Skin of body (tissue), 2 donors: ENCODE results near the gene SYF2. TPM values are rescaled to one million over a fixed set of nuclear protein-coding genes. Genes with fewer than 3 reads are reported as not detected.
"Not testable (repeated sequence)": the region's sequence is repeated elsewhere in the genome, so short reads cannot be mapped to it uniquely, and the experiment has no call there.

ENCODE experiments used
- DNase-seq: peaks from one replicate; lab custom pipeline; 2025; lab: John Stamatoyannopoulos, UW
- total RNA-seq: library from RNA; depleted of rRNA; stranded (reverse); fragments of >200 nt; gene quantifications from one replicate; pipeline ENCODE4 v1.2.3, GENCODE V29; 2014

SYF2 gene
- total RNA-seq, 1 donor from 2014 or later: 36.5 TPM

GRCh38 chr1:25246600-25247023, 14.3 kb upstream of the SYF2 start:
- DNase-seq: no peak

GRCh38 chr1:25245809-25246599, 13.7 kb upstream of the SYF2 start:
- DNase-seq: no peak

- DNase-seq: no peak
Measured at GRCh38 chr1:25245393-25245792, 13.1 kb upstream of the SYF2 start.

- DNase-seq: no peak
Measured at GRCh38 chr1:25243907-25244306, 11.6 kb upstream of the SYF2 start.

- peak; percentile 86 for DNase-seq
Measured at GRCh38 chr1:25239681-25240541, 7.6 kb upstream of the SYF2 start.

- DNase-seq: no peak
Measured at GRCh38 chr1:25238046-25238445, 5.7 kb upstream of the SYF2 start.

GRCh38 chr1:25236261-25236660, 4.0 kb upstream of the SYF2 start:
- not testable (repeated sequence) for DNase-seq

- DNase-seq: not testable (repeated sequence)
Measured at GRCh38 chr1:25235411-25235810, 3.1 kb upstream of the SYF2 start.

GRCh38 chr1:25232866-25233784, 823 bp upstream of the SYF2 start:
- DNase-seq: peak; percentile 44

GRCh38 chr1:25223471-25223870, 8.8 kb downstream of the SYF2 start:
- no peak for DNase-seq

- no peak for DNase-seq
Measured at GRCh38 chr1:25222606-25223005, 9.7 kb downstream of the SYF2 start.

GRCh38 chr1:25220666-25221065, 11.6 kb downstream of the SYF2 start:
- DNase-seq: no peak

- no peak for DNase-seq
Measured at GRCh38 chr1:25219661-25220251, 12.5 kb downstream of the SYF2 start.

- DNase-seq: peak; percentile 43
Measured at GRCh38 chr1:25217598-25218232, 14.6 kb downstream of the SYF2 start.

- no peak for DNase-seq
Measured at GRCh38 chr1:25217015-25217414, 15.3 kb downstream of the SYF2 start.

- DNase-seq: no peak
Measured at GRCh38 chr1:25216123-25216522, 16.2 kb downstream of the SYF2 start.

GRCh38 chr1:25212725-25213124, 19.6 kb downstream of the SYF2 start:
- DNase-seq: no peak

GRCh38 chr1:25210728-25211127, 21.6 kb downstream of the SYF2 start:
- DNase-seq: no peak

GRCh38 chr1:25209516-25209915, 22.8 kb downstream of the SYF2 start:
- DNase-seq: no peak

GRCh38 chr1:25208561-25209222, 23.6 kb downstream of the SYF2 start:
- DNase-seq: no peak
